ENCODE data around the gene USP7.

Gene USP7

DNA sequence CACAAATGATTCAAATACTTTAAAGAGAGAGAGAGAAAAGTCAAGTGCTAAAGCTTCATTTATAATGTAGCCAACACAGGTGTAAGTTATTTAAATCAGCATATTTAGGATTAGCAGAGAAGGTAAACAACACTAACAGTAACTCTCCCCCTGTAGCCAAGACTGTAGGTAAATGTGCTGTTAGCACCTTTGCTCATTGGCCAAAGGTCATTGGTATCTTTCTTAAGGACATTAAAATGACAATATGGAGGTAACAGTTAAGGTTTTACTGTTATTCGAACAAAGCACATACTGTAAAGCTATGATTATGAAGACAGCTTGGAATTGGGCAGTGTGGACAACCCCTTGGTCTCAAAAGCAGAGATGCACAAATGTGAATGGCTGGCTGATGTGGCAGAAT lies 52.9 kb downstream of the USP7 start:
- H3K36me3 ChIP-seq (ENCODE audit: control insufficient read depth, insufficient read depth, low read length): peaks cover 96% of the 10 kb centered on the region
- H3K4me3 ChIP-seq (ENCODE audit: low read depth, low read length): no peak overlapping the region
- no peaks in the 10 kb centered on the region for H3K27me3 ChIP-seq (ENCODE audit: control insufficient read depth, insufficient read depth, low read length)
- H3K9me3 ChIP-seq (ENCODE audit: control insufficient read depth, insufficient read depth, low read depth, low read length): no peaks in the 10 kb centered on the region
- no peak overlapping the region for H3K27ac ChIP-seq (ENCODE audit: low read depth, low read length)
- peaks cover 27% of the 10 kb centered on the region for H3K4me1 ChIP-seq (ENCODE audit: control insufficient read depth, insufficient read depth, low read length)
- H3K9ac ChIP-seq (ENCODE audit: low read length): no peak overlapping the region

DNA sequence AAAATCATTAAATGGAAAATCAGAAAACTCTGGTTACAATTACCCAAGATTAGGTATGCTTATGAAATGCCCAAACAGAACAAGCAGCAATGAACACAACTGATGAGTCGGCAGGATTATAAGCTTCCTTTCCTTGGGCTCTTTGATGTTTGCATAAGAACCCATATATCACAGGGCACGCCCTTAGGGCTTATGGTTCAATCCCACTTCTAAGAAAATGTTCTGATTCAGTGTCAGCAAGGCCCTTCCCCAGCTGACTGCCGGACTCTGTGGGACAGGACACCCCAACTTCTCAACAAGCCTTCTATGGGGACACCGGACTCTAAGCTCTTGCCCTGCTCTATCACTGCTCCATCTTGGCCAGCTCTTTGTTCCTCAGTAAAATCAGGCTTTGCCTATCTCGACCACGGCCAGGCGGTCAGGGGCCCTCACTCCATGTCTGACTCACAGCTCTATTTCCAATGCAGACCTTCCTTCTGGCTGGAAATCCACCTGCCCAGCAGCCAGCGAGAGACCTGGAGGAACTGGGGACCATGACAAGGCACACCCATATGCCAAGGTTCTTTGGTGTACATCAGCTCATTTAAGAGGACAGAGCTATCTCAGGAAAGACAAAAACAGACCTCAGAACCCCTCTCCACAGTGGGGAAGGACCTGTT lies 54.8 kb downstream of the USP7 start:
- H3K9me3 ChIP-seq (ENCODE audit: control insufficient read depth, insufficient read depth, low read depth, low read length): no peaks in the 10 kb centered on the region
- H3K27me3 ChIP-seq (ENCODE audit: control insufficient read depth, insufficient read depth, low read length): no peaks in the 10 kb centered on the region
- H3K9ac ChIP-seq (ENCODE audit: low read length): no peak overlapping the region
- peaks cover 27% of the 10 kb centered on the region for H3K4me1 ChIP-seq (ENCODE audit: control insufficient read depth, insufficient read depth, low read length)
- H3K36me3 ChIP-seq (ENCODE audit: control insufficient read depth, insufficient read depth, low read length): peaks cover 93% of the 10 kb centered on the region
- no peak overlapping the region for H3K4me3 ChIP-seq (ENCODE audit: low read depth, low read length)
- H3K27ac ChIP-seq (ENCODE audit: low read depth, low read length): peak overlapping the region; percentile 72

DNA sequence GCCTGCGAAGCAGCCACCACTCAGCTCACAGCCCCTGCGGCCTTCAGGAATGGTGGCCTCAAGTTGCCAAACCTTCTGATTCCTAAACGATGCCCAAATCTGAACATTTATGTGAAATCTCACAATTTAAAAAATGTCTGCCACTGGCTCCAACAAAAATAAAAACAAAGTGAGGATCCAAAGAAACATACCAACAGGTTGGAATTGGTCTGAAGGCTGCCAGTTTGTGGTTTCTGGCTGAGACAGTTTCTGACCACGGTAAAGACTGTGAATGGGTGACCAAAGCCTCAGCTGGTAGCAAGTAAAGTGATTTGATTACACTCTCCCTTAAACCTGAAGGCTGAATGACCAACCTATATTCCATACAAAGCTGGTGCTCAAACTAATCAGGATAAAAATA lies 56.6 kb downstream of the USP7 start:
- H3K9ac ChIP-seq (ENCODE audit: low read length): no peak overlapping the region
- H3K4me1 ChIP-seq (ENCODE audit: control insufficient read depth, insufficient read depth, low read length): peaks cover 26% of the 10 kb centered on the region
- H3K36me3 ChIP-seq (ENCODE audit: control insufficient read depth, insufficient read depth, low read length): peaks cover 96% of the 10 kb centered on the region
- H3K27ac ChIP-seq (ENCODE audit: low read depth, low read length): no peak overlapping the region
- H3K9me3 ChIP-seq (ENCODE audit: control insufficient read depth, insufficient read depth, low read depth, low read length): no peaks in the 10 kb centered on the region
- no peak overlapping the region for H3K4me3 ChIP-seq (ENCODE audit: low read depth, low read length)
- H3K27me3 ChIP-seq (ENCODE audit: control insufficient read depth, insufficient read depth, low read length): no peaks in the 10 kb centered on the region

DNA sequence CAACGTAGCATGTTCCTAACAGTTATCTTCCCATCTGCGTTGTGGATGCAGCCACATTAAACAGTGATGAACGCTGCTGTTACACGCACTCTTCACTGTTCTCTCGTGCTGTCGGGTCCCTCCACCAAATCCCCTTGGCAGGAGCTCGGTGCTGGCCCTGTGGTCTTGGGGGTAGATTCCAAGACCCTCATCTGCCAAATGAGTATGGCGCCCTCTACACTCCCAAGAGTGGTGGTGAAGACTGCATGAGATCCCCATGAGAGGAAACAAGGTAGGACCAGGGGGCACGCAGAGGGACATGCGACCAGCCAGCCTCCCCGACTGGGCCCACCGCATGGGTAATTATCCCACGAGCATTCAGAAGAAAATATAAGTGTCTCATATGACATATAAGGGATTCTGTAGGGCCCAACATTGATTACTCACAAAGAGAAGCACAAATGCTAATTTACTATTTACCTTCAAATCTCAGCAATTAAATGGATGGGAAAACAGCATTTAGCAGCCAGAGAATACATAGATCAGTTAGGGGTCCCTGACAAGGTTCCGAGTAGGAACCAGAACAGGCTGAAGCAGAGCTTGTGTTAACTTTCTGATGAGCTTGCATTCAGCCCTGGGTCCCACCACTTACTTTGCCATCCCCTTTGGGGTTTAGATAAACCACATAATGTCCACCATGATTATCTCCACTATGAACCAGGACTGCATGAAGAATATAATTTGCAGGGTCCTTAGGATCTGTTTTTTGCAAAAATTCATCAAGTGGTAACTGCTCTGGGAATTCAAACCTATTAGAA lies 57.7 kb downstream of the USP7 start:
- Histone ChIP-seq H3K36me3 (ENCODE audit: control insufficient read depth, insufficient read depth, low read length) (peaks cover 96% of the 10 kb centered on the region), H3K4me1 (ENCODE audit: control insufficient read depth, insufficient read depth, low read length) (peaks cover 15% of the 10 kb centered on the region), H3K9me3 (ENCODE audit: control insufficient read depth, insufficient read depth, low read depth, low read length) (no peaks in the 10 kb centered on the region), H3K4me3 (ENCODE audit: low read depth, low read length) (no peak overlapping the region), H3K27me3 (ENCODE audit: control insufficient read depth, insufficient read depth, low read length) (no peaks in the 10 kb centered on the region), H3K9ac (ENCODE audit: low read length) (no peak overlapping the region), H3K27ac (ENCODE audit: low read depth, low read length) (no peak overlapping the region)

DNA sequence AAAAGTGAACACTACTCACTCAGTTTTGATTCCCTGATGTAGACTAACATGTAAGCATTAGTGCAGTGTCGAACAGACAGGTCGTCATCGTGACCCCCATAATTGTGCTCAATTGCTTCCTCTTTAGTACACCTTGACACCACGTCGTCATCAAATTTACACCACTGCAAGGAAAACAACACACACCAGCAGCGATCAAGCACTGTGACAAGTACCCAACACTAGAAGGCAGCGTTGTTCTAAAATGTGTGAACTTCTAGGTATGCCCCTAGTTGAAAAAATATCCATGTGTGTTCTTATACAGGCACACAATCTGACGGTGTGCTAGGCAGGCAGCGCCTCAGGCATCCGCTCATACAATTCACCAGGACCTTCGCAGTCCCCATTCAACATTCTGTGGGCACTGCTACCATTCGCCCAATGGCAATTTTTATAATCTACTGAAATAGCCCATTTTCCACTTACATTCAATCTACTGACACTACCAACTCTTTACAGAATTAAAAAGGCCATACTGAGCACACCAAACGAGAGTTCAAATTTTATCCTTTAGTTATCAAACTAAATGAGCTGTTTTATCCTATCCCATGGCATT lies 58.4 kb downstream of the USP7 start:
- Histone ChIP-seq H3K4me3 (ENCODE audit: low read depth, low read length) (no peak overlapping the region), H3K27me3 (ENCODE audit: control insufficient read depth, insufficient read depth, low read length) (no peaks in the 10 kb centered on the region), H3K9ac (ENCODE audit: low read length) (no peak overlapping the region), H3K4me1 (ENCODE audit: control insufficient read depth, insufficient read depth, low read length) (peaks cover 10% of the 10 kb centered on the region; the same call in 1 of the 2 replicates), H3K9me3 (ENCODE audit: control insufficient read depth, insufficient read depth, low read depth, low read length) (no peaks in the 10 kb centered on the region), H3K27ac (ENCODE audit: low read depth, low read length) (no peak overlapping the region), H3K36me3 (ENCODE audit: control insufficient read depth, insufficient read depth, low read length) (peaks cover 96% of the 10 kb centered on the region)

DNA sequence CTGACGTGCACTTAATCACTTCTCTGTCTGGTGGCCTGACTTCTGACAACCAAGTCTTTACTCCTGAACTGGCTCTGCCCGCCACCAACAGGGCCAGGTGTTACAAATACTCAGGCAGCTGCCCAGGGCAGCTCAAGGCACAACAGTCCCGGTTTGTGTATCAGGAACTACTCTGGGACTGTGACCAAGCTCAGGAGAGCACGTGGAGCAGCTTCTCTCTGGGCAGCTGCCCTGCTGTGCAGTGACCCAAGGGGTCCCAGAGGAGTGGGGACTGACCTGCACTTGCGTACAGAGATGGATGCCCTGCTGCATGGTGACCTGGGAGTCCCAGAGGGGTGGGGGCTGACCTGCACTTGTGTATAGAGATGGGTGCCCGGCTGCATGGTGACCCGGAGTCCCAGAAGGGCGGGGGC lies 59.7 kb downstream of the USP7 start:
- Histone ChIP-seq H3K27ac (ENCODE audit: low read depth, low read length) (no peak overlapping the region), H3K9ac (ENCODE audit: low read length) (no peak overlapping the region), H3K9me3 (ENCODE audit: control insufficient read depth, insufficient read depth, low read depth, low read length) (no peaks in the 10 kb centered on the region), H3K27me3 (ENCODE audit: control insufficient read depth, insufficient read depth, low read length) (no peaks in the 10 kb centered on the region), H3K4me1 (ENCODE audit: control insufficient read depth, insufficient read depth, low read length) (peaks cover 5% of the 10 kb centered on the region; the same call in 1 of the 2 replicates), H3K36me3 (ENCODE audit: control insufficient read depth, insufficient read depth, low read length) (peaks cover 98% of the 10 kb centered on the region), H3K4me3 (ENCODE audit: low read depth, low read length) (no peak overlapping the region)

DNA sequence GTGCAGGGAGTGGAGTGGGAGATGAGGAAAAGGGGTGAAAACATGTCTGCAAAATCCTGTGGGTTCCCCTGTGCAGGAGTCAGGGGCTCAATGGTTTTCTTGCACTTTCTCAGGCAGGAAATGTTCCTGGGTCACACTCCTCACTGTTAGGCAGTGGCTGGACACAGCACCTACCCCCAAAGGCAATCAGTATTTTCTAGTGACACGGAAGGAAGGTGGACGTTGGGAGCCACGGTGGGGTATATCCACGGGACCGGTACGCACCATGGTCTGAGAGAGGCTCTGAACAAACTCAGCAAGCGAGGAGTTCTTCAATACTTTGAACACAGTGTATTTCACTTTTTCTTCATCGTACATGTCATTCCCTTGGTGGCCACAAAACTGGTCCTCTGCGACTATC lies 60.7 kb downstream of the USP7 start:
- peaks cover 98% of the 10 kb centered on the region for H3K36me3 ChIP-seq (ENCODE audit: control insufficient read depth, insufficient read depth, low read length)
- H3K27me3 ChIP-seq (ENCODE audit: control insufficient read depth, insufficient read depth, low read length): no peaks in the 10 kb centered on the region
- no peak overlapping the region for H3K27ac ChIP-seq (ENCODE audit: low read depth, low read length)
- H3K4me3 ChIP-seq (ENCODE audit: low read depth, low read length): no peak overlapping the region
- H3K9me3 ChIP-seq (ENCODE audit: control insufficient read depth, insufficient read depth, low read depth, low read length): no peaks in the 10 kb centered on the region
- H3K4me1 ChIP-seq (ENCODE audit: control insufficient read depth, insufficient read depth, low read length): no peaks in the 10 kb centered on the region
- no peak overlapping the region for H3K9ac ChIP-seq (ENCODE audit: low read length)

DNA sequence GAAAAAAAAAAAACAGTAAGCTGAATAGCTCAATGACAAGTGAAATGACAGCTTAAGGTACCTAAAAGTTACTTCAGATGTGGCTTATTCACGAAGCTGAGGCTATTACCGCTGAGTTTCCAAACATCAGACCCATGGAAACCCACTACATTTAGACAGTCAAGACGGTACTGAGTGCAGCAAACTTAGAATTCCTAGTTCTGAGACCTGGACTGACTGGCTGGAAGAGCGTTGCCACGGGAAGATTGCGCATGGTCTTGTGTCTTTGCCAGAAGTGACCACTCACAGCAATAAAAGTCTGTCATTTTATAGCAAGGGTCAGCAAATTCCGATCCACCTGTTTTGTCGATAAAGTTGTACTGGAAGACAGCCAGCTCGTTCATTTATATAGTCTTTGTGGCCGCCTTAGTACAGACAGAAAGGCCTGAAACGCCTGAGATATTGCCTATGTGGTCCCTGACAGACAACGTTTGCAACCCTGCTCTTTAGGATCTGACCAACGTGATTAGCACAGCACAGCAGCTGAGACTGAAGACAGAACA lies 62.3 kb downstream of the USP7 start:
- no peaks in the 10 kb centered on the region for H3K9me3 ChIP-seq (ENCODE audit: control insufficient read depth, insufficient read depth, low read depth, low read length)
- no peak overlapping the region for H3K4me3 ChIP-seq (ENCODE audit: low read depth, low read length)
- no peaks in the 10 kb centered on the region for H3K4me1 ChIP-seq (ENCODE audit: control insufficient read depth, insufficient read depth, low read length)
- H3K36me3 ChIP-seq (ENCODE audit: control insufficient read depth, insufficient read depth, low read length): peaks cover 97% of the 10 kb centered on the region
- H3K27me3 ChIP-seq (ENCODE audit: control insufficient read depth, insufficient read depth, low read length): no peaks in the 10 kb centered on the region
- H3K27ac ChIP-seq (ENCODE audit: low read depth, low read length): no peak overlapping the region
- H3K9ac ChIP-seq (ENCODE audit: low read length): no peak overlapping the region

DNA sequence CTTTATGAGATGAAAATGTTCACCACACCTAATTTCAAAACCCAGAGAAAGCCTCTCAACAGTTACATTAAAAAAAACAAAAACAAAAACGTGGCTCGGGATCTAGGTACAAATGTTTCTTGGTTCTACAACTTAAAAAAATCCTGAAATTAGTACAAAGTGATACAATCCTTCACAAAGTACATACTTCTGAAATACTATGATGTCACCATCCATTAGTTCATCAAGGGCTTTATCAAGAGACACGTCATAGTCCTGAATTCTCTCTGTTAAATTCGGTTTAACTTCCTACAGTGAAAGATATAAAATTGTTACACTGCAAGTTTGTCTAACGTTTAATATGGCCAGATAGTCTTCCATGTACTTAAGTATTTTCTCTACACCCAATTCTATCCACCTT lies 63.4 kb downstream of the USP7 start:
- H3K9me3 ChIP-seq (ENCODE audit: control insufficient read depth, insufficient read depth, low read depth, low read length): no peaks in the 10 kb centered on the region
- no peaks in the 10 kb centered on the region for H3K4me1 ChIP-seq (ENCODE audit: control insufficient read depth, insufficient read depth, low read length)
- peaks cover 95% of the 10 kb centered on the region for H3K36me3 ChIP-seq (ENCODE audit: control insufficient read depth, insufficient read depth, low read length)
- H3K27ac ChIP-seq (ENCODE audit: low read depth, low read length): no peak overlapping the region
- no peak overlapping the region for H3K9ac ChIP-seq (ENCODE audit: low read length)
- H3K27me3 ChIP-seq (ENCODE audit: control insufficient read depth, insufficient read depth, low read length): no peaks in the 10 kb centered on the region
- H3K4me3 ChIP-seq (ENCODE audit: low read depth, low read length): no peak overlapping the region

DNA sequence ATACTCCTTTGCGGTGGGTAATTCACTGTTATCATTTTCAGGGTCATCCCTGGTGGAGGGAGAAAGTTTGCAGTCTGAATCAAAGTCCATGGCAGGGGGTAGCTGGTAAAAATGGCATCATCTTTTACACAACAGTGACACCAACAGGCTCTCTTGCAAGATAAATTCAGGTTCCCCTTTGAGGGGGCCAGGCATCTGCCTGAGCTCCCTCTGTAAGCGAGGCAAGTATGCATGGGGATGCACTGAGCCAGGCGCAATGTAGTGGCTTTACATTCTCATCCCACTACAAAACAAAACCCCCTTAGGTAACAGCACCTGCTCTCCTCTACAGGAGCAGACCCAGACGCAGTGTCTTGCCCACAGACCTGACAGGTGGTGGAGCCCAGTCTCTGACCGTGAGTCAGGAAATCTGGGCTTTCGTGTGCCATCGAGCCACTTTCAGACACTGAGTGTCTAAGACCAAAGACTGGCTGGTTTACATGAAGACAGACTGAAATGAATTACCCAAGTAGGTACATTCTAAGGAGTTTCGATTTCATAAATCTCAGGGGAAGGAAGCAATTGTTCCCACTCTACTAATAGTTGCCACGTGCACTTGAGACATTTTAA lies 63.9 kb downstream of the USP7 start:
- no peak overlapping the region for H3K9ac ChIP-seq (ENCODE audit: low read length)
- no peak overlapping the region for H3K27ac ChIP-seq (ENCODE audit: low read depth, low read length)
- peaks cover 95% of the 10 kb centered on the region for H3K36me3 ChIP-seq (ENCODE audit: control insufficient read depth, insufficient read depth, low read length)
- no peaks in the 10 kb centered on the region for H3K27me3 ChIP-seq (ENCODE audit: control insufficient read depth, insufficient read depth, low read length)
- H3K9me3 ChIP-seq (ENCODE audit: control insufficient read depth, insufficient read depth, low read depth, low read length): no peaks in the 10 kb centered on the region
- no peak overlapping the region for H3K4me3 ChIP-seq (ENCODE audit: low read depth, low read length)
- no peaks in the 10 kb centered on the region for H3K4me1 ChIP-seq (ENCODE audit: control insufficient read depth, insufficient read depth, low read length)

Measured in HUES6 (cell line).